ENCODE measurements around the gene LCK.

LCK gene

DNA sequence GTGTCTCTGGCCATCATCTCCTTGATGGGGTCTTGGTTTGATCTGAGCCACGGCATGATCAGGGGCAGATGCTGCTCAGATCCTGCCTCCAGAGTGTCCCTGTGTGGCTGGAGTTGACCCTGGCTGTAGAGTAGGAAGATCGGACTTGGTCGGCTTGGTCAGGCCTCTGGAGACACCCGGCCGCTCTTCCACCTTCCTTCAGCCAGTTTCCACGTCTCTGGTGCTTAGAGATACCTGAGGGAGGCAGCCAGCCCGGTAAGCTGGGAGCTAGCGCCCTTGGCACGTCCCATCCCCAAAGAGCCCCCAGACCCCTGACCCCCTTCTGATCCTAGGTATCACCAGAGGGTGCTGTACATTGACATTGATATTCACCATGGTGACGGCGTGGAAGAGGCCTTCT, 76.1 kb downstream of the LCK start:
- DNase-seq (ENCODE audit: low read depth) = no peak

DNA sequence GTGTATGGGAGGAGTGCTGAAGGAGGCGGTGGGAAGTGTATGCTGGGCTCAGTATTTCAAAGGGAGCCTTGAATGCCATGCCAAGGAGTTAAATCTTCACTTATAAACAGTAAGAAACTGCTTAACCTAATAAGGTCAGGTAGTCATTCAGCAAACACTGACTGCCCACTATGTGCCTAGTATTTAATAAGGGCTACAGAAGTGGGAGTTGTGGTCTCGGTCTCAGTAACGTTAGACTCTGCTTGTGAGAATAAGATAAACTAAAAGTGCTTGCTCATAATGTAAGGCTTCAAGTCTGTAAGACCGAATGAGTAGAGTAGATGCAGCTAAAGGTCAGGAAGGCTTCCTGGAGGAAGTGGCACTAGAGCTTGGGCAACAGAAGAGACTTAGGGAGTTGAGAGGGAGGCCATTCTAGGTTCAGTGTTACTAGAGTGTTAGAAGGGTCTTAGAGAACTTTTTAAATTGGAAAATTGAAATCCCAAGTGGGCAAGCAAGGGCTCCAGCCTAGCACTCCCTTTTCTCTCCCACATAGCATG, 78.9 kb downstream of the LCK start:
- DNase-seq (ENCODE audit: low read depth) = no peak

DNA sequence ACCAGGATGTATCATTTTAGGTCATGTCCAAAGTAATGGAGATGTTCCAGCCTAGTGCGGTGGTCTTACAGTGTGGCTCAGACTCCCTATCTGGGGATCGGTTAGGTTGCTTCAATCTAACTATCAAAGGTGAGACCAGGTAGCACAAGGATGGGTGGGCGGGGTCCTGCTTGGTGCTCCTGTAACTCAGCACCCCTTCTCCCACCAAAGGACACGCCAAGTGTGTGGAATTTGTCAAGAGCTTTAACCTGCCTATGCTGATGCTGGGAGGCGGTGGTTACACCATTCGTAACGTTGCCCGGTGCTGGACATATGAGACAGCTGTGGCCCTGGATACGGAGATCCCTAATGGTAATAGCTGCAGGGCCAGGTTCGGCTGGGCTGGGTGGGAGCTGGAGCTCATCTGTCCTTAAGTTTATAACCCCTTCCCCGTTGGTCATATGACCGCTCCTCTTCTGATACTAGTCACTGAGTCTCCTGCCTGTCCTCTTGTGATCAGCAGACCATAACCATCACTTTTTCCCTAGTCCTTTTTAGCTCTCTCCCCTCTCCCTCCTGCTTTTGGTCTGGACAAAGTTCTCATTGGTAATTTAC, 79.6 kb downstream of the LCK start:
- no peak for DNase-seq (ENCODE audit: low read depth)

DNA sequence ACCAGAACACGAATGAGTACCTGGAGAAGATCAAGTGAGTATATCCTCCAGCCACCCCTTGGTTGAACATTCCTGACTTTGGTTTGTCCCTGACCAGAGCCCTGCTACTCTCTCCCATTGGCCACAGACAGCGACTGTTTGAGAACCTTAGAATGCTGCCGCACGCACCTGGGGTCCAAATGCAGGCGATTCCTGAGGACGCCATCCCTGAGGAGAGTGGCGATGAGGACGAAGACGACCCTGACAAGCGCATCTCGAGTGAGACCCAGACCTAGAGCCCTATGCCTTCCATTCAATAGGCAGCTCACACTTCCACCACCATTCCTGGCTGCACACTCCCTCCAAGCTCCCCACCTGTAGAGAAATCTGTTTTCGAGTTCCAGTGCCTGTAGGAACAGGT, 80.5 kb downstream of the LCK start:
- no peak for DNase-seq (ENCODE audit: low read depth)

DNA sequence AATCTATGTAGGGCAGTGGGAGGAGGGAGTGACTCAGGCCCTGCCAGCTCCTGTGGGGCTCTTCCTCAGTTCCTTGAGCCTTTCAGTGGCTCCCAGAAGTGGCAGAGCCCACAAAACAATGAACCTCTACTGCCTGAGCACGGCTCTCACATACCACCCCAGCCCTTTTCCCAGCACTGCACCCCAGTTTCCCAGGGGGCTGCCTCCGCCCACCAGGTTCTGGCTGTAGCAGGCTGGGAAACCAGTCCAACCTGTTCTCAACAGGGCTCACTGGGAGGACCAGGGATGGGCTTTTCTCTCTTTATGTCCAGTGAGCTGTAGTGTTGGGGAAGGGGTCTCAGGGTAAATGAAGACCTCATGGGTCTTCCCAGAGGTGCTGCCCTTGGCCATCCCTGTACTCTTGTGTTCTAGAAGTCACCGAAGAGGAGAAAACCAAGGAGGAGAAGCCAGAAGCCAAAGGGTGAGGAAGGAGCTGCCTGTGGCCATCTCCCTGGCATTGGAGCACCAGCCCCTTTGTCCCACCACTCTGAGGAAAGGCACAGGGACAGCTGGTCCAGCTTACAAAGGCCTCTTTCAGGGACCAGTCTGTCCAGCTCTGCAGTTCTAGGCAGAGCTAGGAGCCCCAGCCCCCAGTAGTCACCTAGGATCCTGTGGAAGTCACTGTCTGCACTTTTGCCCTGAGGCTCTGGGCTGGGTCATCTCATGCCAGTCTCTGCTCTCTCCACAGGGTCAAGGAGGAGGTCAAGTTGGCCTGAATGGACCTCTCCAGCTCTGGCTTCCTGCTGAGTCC, 81.4 kb downstream of the LCK start:
- DNase-seq (ENCODE audit: low read depth) = no peak

DNA sequence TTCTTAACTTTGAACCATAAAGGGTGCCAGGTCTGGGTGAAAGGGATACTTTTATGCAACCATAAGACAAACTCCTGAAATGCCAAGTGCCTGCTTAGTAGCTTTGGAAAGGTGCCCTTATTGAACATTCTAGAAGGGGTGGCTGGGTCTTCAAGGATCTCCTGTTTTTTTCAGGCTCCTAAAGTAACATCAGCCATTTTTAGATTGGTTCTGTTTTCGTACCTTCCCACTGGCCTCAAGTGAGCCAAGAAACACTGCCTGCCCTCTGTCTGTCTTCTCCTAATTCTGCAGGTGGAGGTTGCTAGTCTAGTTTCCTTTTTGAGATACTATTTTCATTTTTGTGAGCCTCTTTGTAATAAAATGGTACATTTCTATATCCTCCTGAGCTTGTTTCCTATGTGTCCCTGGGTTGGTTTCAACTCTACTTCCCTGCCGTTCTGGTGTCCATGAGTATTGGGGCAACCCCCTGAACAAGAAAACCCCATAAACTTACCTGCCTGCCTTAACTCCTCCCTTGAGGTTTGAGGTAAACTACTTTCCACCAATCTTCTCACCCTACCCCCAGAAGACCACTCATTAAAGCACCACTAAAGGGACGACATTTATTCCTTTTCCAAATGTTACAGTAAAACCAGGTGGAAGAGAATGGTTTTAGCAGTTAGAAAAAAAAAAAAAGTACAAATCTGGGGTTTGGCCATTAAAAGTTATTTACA, 82.3 kb downstream of the LCK start:
- DNase-seq (ENCODE audit: low read depth) = no peak

DNA sequence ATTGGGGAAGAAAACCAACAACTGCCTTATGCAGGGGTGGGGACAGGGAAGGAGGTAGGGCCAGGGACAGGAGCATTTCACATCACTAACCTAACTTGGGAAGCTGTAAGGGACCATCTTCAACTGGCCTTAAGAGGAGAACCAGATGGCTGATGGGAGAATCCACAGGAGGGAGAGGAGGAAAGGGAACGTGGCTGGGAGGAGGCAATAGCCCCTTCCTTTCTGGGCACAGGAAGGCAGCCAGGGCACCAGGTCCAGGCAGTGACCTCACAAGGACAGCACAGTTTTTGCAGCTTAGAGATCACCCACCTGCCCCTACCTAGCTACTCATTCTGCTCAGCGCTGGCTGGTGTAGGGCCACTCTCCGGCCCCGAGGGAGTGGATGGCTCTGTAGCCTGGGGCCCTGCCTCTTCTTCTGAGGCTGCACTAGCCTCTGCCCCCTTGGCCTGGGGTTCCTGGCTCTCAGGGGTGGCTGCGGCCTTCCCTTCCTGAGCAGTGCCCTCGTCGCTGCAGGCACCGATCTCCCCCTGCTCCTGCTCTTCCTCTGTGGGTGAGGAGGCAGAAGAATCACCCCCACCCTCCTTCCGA, 83.3 kb downstream of the LCK start:
- DNase-seq (ENCODE audit: low read depth) = no peak

DNA sequence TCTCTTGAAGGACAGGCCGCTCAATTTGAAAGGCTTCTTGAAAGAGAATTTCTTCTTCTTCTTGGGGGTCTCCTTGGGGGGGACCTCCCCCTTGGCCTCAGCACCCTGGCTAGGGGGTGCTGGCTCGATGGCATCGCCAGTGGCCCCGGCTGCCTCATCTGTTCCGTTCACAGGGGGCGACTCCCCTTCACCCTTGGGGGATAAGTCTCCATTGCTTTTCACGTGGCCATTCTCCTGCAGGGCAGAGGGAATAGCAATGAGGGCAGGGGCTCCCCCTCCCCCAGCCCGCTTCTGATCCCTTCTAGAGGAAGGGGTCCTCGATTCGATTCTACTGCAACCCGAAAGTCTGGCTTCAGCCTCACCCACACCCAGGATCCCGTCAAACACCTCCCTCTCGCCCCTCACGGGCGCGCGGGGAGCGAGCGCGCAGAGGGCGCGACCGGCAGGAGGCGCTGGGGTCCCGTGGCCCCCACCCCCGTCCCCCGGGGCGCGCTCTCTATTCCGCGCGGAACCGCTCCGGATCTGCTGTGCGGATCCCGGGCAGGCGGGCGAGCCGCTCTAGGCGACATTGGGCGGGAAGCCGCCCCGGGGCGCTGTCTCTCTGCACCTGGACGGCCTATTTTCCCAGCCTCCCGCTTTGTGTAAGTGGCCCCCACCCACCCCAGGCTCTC, 83.9 kb downstream of the LCK start:
- no peak for DNase-seq (ENCODE audit: low read depth)

DNA sequence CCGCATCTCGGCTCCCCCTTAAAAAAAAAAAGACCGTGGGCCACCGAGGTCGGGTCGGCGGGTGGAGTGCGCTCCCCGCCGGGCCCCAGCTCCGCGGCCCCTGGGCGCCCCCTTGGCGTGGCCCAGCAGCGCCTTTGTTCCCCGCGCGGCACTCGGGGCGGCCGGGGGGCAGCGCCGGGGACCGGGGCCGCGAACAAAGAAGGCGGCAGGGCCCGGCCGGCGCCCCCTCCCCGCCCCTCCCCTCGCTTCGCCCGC, 84.4 kb downstream of the LCK start:
- no peak for DNase-seq (ENCODE audit: low read depth)

All from stromal cell of bone marrow (primary cell).